ENCODE measurements around the gene TMEM207.
"Not testable (repeated sequence)": the region's sequence is repeated elsewhere in the genome, so short reads cannot be mapped to it uniquely, and the experiment has no call there.

The TMEM207 gene

GRCh38 chr3:190449801-190450200 lies at the start of gene TMEM207:
TMEM207 (minus strand) TSS chr3:190449901; CDS start chr3:190449809, 92 bp downstream.
- no peak for DNase-seq (ENCODE audit: low read depth, low spot score)

GRCh38 chr3:190499122-190499521 lies 49.4 kb upstream of the TMEM207 start:
- no peak for DNase-seq (ENCODE audit: low read depth, low spot score)

GRCh38 chr3:190498293-190498692 lies 48.6 kb upstream of the TMEM207 start:
- DNase-seq (ENCODE audit: low read depth, low spot score), result no peak

DNA sequence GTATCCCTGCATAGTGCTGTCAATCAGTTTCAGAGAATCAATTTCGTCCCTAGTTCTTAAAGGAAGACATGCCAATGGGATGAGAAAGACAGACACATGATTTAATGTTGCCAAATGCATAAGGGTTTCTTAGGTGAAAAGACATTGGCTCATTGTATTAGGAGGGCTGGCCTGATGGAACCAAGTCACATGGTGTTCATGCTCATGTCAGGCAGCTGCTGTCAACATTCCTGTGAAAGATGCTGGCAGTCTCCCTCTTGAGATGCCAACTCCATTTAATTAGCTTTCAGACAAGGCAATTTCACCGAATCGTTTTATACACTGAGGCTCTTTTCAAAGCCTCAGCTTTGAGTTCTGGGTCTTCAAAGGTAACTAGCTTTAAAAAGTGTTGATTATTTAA lies 48.1 kb upstream of the TMEM207 start:
- DNase-seq (ENCODE audit: low read depth, low spot score), result no peak

DNA sequence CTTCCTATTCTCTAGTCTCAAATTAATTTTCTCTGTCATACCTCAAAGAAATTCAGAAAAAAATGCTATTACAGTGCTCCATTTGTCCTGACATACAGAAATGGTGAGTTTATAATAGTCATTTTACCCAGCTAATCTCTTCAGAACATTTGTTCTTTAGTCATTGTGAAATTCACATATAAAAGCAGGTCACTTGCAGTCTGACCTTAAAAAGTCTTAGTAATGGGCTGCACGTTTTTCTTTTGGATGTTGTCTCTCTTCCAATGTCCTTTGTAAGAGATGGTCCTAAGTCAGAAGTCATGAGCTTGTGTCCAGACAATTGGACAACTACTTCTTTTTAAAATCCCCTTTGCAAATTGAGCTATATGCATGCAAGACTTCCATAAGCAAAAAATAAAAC lies 47.2 kb upstream of the TMEM207 start:
- DNase-seq (ENCODE audit: low read depth, low spot score), result no peak

DNA sequence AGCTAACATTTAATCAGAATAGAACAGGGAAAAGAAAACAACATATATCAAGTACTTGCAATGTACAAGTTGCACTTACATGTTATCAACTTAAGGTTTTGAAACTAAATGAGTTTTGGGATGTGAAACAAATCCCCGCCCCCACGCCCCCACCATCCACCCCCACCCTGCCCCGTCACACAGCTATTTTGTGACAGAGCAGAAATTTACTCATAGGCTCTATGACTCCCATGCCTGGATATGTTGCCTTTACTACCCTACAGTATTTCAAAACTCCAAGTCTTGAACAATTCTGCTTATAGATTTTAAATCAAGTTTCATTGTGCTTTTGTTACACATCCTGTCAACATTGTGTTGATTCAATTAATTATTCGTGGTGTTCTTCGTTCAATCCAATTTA lies 46.1 kb upstream of the TMEM207 start:
- DNase-seq (ENCODE audit: low read depth, low spot score), result no peak

DNA sequence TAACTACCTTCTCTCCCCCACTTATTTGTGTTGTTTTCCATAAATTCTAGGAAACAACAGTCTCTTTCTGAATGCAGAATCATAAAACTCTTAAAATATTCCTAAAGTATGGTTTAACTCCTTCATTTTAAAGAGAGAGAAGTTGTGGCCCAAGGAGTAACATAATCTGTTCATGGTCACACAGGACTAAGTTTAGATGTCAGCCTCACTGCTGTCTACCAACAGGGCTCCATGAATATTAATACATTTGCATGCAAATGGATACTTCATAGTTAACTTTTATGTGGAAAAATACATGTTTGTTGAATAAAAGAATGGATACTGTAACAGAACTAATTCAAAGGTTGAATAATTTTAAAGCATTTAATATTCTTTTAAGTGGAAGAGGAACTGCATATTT lies 45.7 kb upstream of the TMEM207 start:
- DNase-seq (ENCODE audit: low read depth, low spot score), result no peak

DNA sequence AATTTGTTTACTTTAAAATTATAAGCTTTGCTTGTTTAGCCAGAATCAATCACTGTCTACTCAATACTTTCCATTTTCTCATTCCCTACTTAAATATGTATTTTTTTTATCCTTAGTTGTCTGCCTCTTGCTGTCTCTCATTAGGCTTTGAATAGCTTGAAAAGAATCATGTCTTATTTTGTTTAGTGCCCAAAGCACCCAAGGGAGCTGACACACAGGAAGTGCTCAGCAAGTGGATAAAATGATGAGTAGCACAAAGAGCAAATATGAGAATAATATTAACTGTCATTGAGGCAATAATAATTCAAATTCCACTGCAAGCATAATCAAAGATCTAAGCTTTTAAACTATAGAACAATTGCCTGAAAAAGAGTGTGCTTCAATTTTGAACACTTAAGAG lies 45.2 kb upstream of the TMEM207 start:
- no peak for DNase-seq (ENCODE audit: low read depth, low spot score)

DNA sequence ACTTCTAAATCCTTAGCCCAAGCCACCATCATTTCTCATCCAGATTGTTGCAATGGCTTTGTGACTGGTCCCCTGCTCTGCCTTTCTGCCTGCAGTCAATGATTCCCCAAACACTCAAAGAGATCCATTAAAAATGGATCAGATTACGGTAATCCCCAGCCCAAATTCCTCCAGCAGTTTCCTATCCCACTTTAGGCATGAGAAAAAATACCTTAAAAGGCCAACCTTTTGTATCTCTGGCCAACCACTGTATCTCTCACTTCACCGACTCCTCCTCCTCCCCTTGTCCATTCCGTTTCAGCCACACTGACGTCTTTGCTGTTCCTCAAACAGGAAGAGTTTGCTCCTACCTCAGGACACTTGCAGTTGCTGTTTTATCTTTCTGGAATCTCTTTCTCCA lies 43.3 kb upstream of the TMEM207 start:
- DNase-seq (ENCODE audit: low read depth, low spot score), result no peak

DNA sequence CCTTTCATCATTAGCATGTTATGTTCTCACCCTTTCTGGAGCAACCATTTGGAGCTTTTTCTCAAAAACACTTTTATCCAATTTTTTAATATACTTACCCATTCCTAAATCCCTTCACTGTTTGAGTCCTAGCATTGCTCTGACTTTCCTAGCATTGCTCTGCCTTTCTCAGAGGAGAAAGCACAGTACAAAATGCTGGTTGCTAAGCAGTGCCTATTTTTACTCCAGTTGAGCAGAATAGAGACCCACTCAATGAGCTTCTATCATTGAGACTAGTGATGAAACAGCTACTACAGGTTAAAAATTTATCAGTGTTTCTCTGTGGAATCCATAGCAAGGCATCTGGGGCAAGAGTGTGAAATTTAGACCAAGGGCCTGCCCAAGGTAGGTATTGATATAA lies 42.4 kb upstream of the TMEM207 start:
- no peak for DNase-seq (ENCODE audit: low read depth, low spot score)

- no peak for DNase-seq (ENCODE audit: low read depth, low spot score)
Observed at GRCh38 chr3:190491533-190492054, 41.9 kb upstream of the TMEM207 start.

DNA sequence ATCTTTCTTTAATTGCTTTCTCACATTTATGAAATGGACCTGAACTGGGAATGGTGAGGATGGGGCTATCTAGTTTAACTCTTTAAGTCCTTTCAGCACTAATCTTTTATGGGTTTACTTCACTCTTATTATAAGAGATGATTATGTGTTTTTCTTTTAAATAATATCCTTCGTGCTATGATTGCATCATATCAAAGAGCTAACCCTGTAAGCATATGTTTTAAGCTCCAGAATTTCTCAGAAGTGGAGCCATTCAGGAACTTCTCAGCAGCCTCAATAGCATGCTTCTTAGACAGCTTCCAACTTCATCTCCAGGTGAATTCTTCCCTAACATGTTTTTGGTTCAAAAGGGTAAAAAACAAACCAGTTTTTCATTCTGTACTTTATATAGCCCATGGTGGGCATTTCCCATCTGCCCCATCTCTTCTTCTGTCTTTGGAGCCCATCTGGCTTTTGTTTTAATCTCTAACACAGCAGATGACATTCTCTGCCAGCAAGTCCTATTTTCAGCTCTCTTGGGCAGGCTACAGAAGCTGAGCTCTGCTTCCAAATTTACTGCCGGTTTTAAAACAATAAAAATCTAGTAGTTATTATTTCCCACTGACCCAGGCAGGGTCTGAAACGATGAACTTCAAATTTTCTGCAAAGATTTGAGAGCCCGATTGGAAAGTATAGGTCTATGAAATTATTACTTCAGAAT lies 37.4 kb upstream of the TMEM207 start:
- no peak for DNase-seq (ENCODE audit: low read depth, low spot score)

- no peak for DNase-seq (ENCODE audit: low read depth, low spot score)
Observed at GRCh38 chr3:190486533-190486864, 36.8 kb upstream of the TMEM207 start.

DNA sequence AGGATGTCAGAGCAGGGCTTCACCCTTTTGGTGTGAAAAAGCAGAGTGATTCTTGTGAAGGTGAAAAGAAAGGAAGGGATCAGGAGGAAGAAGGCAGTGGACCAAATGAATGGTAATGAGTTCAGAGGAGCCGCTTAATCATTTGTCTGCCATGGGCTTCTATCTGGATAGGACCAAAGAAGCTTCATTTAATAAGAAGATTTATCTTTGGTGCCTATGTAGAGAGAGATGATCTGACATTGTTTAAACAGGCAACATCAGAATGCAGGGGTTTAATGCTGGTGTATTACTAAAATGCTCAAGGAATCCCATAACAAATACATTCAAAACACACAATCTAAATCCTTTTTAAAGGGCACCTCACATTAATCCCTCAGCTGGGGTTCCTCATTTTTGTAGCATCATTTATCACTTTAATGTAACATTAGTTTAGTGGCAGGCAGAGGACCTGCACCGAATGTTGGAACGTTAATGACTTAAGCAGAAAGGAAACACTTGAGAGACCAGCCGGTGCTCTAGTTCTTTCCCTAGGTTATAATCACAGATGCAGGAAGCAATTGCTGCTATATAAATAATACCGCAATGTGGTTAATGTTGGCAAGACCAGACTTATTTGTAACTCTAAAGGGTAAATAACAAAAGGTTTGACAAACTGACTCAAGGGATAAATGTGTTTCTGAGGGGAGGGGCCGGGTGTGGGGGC lies 36.3 kb upstream of the TMEM207 start:
- no peak for DNase-seq (ENCODE audit: low read depth, low spot score)

GRCh38 chr3:190481779-190482178 lies 32.1 kb upstream of the TMEM207 start:
- no peak for DNase-seq (ENCODE audit: low read depth, low spot score)

DNA sequence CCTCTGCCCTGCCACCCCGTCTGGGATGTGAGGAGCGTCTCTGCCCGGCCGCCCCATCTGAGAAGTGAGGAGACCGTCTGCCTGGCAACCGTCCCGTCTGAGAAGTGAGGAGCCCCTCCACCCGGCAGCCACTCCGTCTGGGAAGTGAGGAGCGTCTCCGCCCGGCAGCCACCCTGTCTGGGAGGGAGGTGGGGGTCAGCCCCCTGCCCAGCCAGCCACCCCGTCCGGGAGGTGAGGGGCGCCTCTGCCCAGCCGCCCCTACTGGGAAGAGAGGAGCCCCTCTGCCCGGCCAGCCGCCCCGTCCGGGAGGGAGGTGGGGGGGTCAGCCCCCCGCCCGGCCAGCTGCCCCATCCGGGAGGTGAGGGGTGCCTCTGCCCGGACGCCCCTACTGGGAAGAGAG lies 23.6 kb upstream of the TMEM207 start:
- not testable (repeated sequence) for DNase-seq (ENCODE audit: low read depth, low spot score)

- DNase-seq (ENCODE audit: low read depth, low spot score), result no peak
Observed at GRCh38 chr3:190467922-190468321, 18.2 kb upstream of the TMEM207 start.

GRCh38 chr3:190458040-190458439 lies 8.3 kb upstream of the TMEM207 start:
- no peak for DNase-seq (ENCODE audit: low read depth, low spot score)

DNA sequence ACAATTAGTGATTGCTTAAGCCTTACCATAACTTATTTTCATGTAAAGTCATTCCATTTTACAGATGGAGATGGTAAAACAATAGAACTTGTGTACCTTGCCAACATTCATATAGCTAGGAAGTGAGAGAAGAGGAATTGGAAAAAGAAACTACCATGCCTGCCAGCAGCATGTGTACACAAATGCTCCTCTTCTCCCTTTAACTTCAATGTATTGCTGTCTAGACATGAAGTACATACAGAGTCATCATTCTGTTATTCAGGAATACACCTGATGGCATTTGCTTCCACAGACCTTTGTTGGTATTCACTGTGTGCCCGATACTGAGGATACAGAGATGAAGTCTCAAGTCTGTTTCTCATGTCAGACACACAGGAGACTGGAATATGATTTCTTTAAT lies 7.1 kb upstream of the TMEM207 start:
- no peak for DNase-seq (ENCODE audit: low read depth, low spot score)

- DNase-seq (ENCODE audit: low read depth, low spot score), result no peak
Observed at GRCh38 chr3:190455828-190456227, 6.1 kb upstream of the TMEM207 start.

GRCh38 chr3:190448256-190448655 lies 1.4 kb downstream of the TMEM207 start:
- DNase-seq (ENCODE audit: low read depth, low spot score), result no peak

- DNase-seq (ENCODE audit: low read depth, low spot score), result no peak
Observed at GRCh38 chr3:190446573-190447279, 3.0 kb downstream of the TMEM207 start.
